ENCODE data around the gene ROR1. TPM values are rescaled to one million over a fixed set of nuclear protein-coding genes. Genes with fewer than 3 reads are reported as not detected.

ROR1 gene
- total and polyA plus RNA-seq, 7 donors: 0.13 to 2.8 (median 1.2) TPM

DNA sequence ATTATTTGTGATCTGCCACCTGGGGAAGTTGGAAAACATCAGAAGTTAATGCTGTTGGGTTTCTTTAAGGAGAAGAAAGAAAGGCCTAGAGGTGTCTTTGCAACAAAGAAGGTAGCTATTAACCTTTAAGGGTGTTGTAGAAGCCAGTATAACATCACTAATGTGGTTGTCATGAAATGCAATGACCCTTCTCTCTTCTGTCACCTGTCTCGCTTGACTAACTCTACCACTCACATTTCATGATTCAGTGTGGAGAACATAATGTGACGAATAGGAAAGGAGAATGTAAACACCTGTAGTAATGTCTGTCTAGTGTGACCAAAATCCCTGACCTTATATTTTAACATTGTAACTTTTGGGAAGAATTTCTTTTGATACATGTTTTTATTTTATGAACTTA is 217.9 kb downstream of the ROR1 start:
- Histone ChIP-seq H3K27me3 (ENCODE audit: insufficient read depth in 3 of 3, low read length in 2 of 3) (no peaks in the 10 kb centered on the region), H3K4me1 (no peaks in the 10 kb centered on the region), H3K9me3 (no peaks in the 10 kb centered on the region), H3K4me3 (no peak overlapping the region), H3K36me3 (ENCODE audit: insufficient read depth in 1 of 2, low read depth in 1 of 2) (no peaks in the 10 kb centered on the region), H3K27ac (no peak overlapping the region)
- 48 to 71% (median 50%) methylated on average over 2 of the region's 2 CpGs for WGBS, 3 donors
- TF ChIP-seq CTCF (IDR thresholded peaks at IDR 0.05): no peak
- ATAC-seq (no peak), DNase-seq (no peak)
- intact Hi-C loops (cut with DNase I): no loop called here

GRCh38 chr1:64000021-64000420 is 226.2 kb downstream of the ROR1 start:
- intact Hi-C loops (cut with DNase I): no loop called here
- Histone ChIP-seq H3K36me3 (ENCODE audit: insufficient read depth in 1 of 2, low read depth in 1 of 2) (no peaks in the 10 kb centered on the region), H3K9me3 (no peaks in the 10 kb centered on the region), H3K27ac (no peak overlapping the region), H3K27me3 (ENCODE audit: insufficient read depth in 3 of 3, low read length in 2 of 3) (no peaks in the 10 kb centered on the region), H3K4me1 (no peaks in the 10 kb centered on the region), H3K4me3 (no peak overlapping the region)
- WGBS, 3 donors: 64 to 77% (median 73%) methylated on average over 3 of the region's 3 CpGs
- TF ChIP-seq CTCF (IDR thresholded peaks at IDR 0.05): no peak
- no peak for ATAC-seq
- no peak for DNase-seq

- Histone ChIP-seq H3K27ac (no peak overlapping the region), H3K4me3 (no peak overlapping the region), H3K27me3 (ENCODE audit: insufficient read depth in 3 of 3, low read length in 2 of 3) (no peaks in the 10 kb centered on the region), H3K36me3 (ENCODE audit: insufficient read depth in 1 of 2, low read depth in 1 of 2) (no peaks in the 10 kb centered on the region), H3K4me1 (no peaks in the 10 kb centered on the region), H3K9me3 (no peaks in the 10 kb centered on the region)
- 79 to 85% (median 80%) methylated on average over 2 of the region's 2 CpGs for WGBS, 3 donors
- intact Hi-C loops (cut with DNase I): no loop called here
- no peak for ATAC-seq
- no peak for DNase-seq
- TF ChIP-seq CTCF (IDR thresholded peaks at IDR 0.05): no peak
These were observed 227.2 kb downstream of the ROR1 start for GRCh38 chr1:64001038-64001437.

DNA sequence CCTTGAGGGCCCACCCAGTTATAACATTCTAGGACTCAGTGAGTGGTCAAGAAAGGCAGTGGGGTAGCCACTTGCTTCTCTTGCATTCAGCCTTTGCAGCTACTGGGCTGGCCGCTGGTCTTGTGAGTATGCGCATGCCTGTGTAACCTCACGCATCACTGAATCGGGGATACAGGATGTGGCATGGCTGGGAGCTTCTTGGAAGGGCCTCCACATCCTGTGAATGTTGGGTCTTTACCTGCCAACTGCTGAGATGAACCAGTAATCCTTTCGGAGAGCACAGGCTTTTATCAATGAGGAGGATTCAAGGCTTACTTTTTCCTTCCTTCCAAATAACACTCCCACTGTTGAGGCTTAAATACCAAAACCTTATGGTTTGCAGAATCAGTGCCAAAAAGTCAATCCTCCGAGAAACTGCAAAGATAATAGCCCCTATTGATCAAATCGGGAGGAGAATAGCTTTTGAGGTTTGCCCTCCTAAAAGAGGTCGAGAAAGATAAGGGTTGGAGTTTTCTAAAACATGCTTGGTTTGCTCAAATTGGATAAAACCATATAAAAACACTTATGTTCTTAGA is 230.7 kb downstream of the ROR1 start:
- intact Hi-C loops (cut with DNase I): no loop called here
- H3K4me3 ChIP-seq: no peak overlapping the region
- H3K4me1 ChIP-seq: no peaks in the 10 kb centered on the region
- no peaks in the 10 kb centered on the region for H3K9me3 ChIP-seq
- ATAC-seq (no peak), DNase-seq (no peak)
- no peak overlapping the region for H3K27ac ChIP-seq
- H3K27me3 ChIP-seq (ENCODE audit: insufficient read depth in 3 of 3, low read length in 2 of 3): no peaks in the 10 kb centered on the region
- H3K36me3 ChIP-seq (ENCODE audit: insufficient read depth in 1 of 2, low read depth in 1 of 2): no peaks in the 10 kb centered on the region
- WGBS, 3 donors: 84 to 90% (median 87%) methylated on average over 8 of the region's 8 CpGs
- TF ChIP-seq CTCF (IDR thresholded peaks at IDR 0.05): no peak

DNA sequence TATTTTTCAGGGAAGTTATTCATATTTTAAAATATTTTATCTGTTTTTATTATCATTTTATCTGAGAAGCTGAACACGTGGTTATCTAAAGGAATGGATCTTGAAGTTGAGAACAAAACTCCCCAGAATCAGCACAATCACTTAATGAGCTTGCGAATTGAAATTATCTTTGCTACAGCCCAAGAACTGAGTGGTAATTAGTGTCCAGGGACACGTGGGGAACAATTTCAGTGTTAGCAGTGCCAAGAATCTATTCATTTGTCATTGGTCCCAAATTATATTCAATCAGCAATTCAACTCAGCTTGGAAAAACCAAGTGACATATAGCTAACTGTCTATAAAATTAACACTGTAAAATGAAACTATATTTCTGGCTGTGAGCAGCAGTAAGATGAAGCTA is 232.0 kb downstream of the ROR1 start:
- Histone ChIP-seq H3K27me3 (ENCODE audit: insufficient read depth in 3 of 3, low read length in 2 of 3) (no peaks in the 10 kb centered on the region), H3K9me3 (no peaks in the 10 kb centered on the region), H3K27ac (no peak overlapping the region), H3K4me1 (no peaks in the 10 kb centered on the region), H3K4me3 (no peak overlapping the region), H3K36me3 (ENCODE audit: insufficient read depth in 1 of 2, low read depth in 1 of 2) (no peaks in the 10 kb centered on the region)
- no peak for DNase-seq
- ATAC-seq: no peak
- TF ChIP-seq CTCF (IDR thresholded peaks at IDR 0.05): no peak
- intact Hi-C loops (cut with DNase I): no loop called here
- WGBS, 3 donors: 32 to 36% (median 33%) methylated on average over 3 of the region's 3 CpGs
